PFSK-1 (cell line): ENCODE results near the gene GRIA3.

ENCODE experiments used
- POLR2AphosphoS5 ChIP-seq: IDR thresholded peaks from 2 replicates; pipeline ENCODE4 v1.6.1; 2012; ENCODE audit warnings: low read depth, mild to moderate bottlenecking, control low read depth, low read length, moderate library complexity
- REST ChIP-seq, 2 experiments: IDR thresholded peaks; 2 replicates each; pipeline versions ENCODE4 v1.6.1 to v1.8.0; 2011 to 2012; ENCODE audit warnings: low read depth in 2 of 2, low read length in 2 of 2, control low read depth in 1 of 2, inconsistent platforms in 1 of 2, mild to moderate bottlenecking in 1 of 2, moderate library complexity in 1 of 2; ENCODE audit not compliant: insufficient read depth in 1 of 2
- TAF1 ChIP-seq: IDR thresholded peaks from 2 replicates; pipeline ENCODE4 v1.6.1; 2012; ENCODE audit warnings: low read length, control low read depth, borderline replicate concordance; ENCODE audit not compliant: insufficient read depth

DNA sequence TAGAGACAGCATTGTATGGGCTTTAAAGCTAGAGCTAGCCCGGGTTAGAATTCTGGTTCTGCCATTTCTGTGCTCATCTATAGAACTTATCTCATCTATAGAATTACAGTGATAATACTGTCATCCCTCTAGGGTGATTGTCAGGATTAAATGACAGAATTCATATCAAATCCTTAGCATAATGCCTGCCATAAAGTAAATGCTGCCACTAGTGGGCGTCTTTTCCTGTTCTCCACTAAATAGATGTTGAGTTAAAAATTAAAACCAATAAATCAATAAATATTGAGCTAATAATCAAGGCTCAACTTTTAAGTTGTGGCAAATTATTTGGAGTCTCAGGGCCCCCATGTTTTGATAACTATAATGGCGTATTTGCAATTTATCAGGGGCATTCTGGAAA lies 19.7 kb downstream of the GRIA3 start:
- no peak for TF ChIP-seq TAF1
- TF ChIP-seq POLR2AphosphoS5 = no peak
- TF ChIP-seq REST (IDR thresholded peaks at IDR 0.05; ENCODE audit: insufficient read depth in 1 of 2, low read depth in 2 of 2, low read length in 2 of 2) = no peak
